Posterior cingulate gyrus (tissue), 11 donors: ENCODE measurements around the gene ZPBP2.
"Not testable (repeated sequence)": the region's sequence is repeated elsewhere in the genome, so short reads cannot be mapped to it uniquely, and the experiment has no call there.

Experiments
- DNase-seq, 10 donors: peaks; one replicate each; pipeline versions ENCODE4 v3.0.0 to v3.0.0-alpha.2; 2020 to 2021; ENCODE audit warnings: mixed read lengths in 3 of 10
- intact Hi-C: fragments of 100-400 bp; cut with DNase I; formaldehyde crosslinking; loops from one replicate; pipeline ENCODE4 v1.15.1; 2023

Gene ZPBP2

DNA sequence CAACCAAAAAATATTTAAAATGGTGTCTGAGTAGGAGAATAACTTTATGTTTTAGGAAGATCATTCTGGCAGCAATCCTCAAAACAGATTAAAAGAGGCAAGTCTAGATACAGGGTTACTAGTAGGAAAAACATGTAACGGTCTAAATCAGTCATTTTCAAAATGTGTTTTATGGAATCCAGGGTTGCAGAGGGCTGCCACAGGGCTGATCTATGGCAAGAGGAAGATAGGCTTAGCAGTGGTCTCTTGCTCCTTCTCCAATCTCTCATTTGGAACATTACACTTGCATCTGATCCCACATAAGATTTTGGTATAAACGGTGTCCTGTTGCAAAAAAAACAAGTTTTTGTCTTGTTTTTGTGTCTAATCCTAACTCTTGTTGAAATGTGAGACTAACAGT lies 13.1 kb upstream of the ZPBP2 start:
- DNase-seq, result no peak
- intact Hi-C loops, result no loop called here

- intact Hi-C loops, DNase-seq: not testable (repeated sequence)
These were observed 11.9 kb upstream of the ZPBP2 start for GRCh38 chr17:39855911-39856649.

DNA sequence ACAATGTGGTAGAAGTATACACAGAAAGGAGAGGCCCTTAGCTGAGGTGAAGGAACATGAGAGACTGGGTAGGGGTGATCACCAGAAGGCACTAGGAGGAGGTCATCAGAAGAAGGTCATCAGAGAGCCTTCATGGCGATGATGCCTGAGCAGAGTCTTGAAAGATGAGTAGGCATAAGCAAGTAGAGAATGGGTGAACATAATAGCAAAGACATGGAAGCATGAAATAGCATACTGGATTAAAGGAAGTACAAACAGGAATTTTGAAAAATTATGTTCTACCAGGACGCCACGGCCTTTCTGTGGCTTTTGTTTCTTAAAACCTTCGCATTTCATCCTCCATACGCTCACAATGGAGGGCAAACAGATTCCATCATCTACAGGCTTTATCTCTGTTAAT lies 6.8 kb upstream of the ZPBP2 start:
- intact Hi-C loops, result no loop called here
- no peak for DNase-seq

DNA sequence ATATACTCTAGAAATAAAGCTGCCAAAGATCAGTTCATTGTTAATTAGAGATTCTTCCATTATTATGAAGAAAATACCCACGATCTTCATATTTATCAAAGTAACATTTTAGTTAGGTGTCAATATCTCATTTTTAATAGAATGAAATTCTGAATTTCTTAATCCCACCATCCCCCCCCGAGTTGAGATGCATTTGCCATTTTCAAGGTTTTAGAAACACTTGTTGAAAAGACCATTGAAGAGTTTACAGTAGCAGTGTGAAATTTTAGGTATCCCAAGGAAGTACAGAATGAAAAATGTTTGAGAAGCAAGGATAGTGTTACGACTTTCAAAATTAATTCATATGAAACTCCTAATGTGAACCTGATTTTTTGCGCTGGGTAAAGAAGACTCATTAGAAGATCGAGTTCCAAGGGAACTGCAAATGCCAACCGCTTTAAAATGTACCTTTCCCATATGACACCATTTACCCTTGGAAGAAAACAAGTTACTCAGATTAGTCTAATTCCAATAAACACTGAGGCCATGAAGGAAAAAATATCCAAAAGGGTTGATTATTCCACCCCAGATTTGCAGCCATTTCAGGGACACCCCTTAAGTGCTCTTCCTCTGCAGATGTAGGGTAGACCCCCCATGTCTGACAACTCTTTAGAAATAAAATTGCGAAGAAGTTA lies 4.6 kb upstream of the ZPBP2 start:
- intact Hi-C loops, result no loop called here
- DNase-seq, result no peak

- peak in 4 of 10 donors; percentile 2 to 88 (median 46) for DNase-seq
These were observed 3.9 kb upstream of the ZPBP2 start, which contains the start of gene IKZF3 for GRCh38 chr17:39863918-39864746. IKZF3 (minus strand) TSS chr17:39864312; CDS start chr17:39864126, 186 bp downstream.

GRCh38 chr17:39866013-39866730 lies 1.8 kb upstream of the ZPBP2 start:
- intact Hi-C loops, result no loop called here
- no peak for DNase-seq

More at GRCh38 chr17:39863918-39864746, 3.9 kb upstream of the ZPBP2 start, which contains the start of gene IKZF3:
- intact Hi-C loops, result no loop called here

GRCh38 chr17:39867084-39867879 lies 720 bp upstream of the ZPBP2 start:
- DNase-seq, result no peak
- intact Hi-C loops, result no loop called here

- DNase-seq, result no peak
- intact Hi-C loops, result no loop called here
These were observed 546 bp downstream of the ZPBP2 start for GRCh38 chr17:39868554-39868942.

GRCh38 chr17:39870776-39871175 lies 2.8 kb downstream of the ZPBP2 start:
- no peak for DNase-seq
- intact Hi-C loops, result no loop called here

DNA sequence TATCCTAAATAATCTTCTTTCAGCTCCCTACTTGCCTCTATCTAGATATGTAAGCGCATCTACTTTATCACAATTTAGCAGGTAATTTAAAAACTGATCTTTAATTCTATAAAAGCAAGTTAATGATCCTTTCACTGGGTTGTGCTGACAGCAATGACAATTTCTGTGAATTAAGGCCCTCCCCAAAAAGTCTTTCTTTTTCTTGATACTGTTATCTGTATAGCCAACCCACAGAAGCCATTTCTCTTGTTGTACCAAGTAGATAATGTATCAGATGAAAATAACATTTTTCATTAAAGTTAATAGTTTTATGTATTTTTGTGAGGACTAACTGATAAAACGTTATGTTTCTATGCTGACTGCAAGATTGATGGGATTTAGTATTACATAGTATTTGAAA lies 3.8 kb downstream of the ZPBP2 start:
- intact Hi-C loops, result no loop called here
- no peak for DNase-seq

DNA sequence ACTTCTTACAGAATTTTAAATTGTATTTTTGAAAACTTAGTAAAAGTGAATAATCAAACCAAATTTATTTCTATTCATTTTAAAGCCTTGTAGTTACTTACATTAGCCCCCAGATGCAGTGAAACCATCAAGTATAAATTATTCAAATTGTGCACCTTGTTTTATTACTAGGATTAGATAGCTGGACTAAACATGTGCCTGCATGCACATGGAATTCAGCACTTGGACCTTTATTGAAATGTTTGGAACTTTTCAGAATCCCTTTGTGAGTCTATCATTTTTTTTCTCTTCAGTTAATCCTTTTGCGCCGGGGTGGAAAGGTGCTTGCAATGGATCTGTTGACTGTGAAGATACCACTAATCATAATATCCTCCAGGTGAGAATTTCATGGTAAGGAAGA lies 4.7 kb downstream of the ZPBP2 start:
- intact Hi-C loops, result no loop called here

DNA sequence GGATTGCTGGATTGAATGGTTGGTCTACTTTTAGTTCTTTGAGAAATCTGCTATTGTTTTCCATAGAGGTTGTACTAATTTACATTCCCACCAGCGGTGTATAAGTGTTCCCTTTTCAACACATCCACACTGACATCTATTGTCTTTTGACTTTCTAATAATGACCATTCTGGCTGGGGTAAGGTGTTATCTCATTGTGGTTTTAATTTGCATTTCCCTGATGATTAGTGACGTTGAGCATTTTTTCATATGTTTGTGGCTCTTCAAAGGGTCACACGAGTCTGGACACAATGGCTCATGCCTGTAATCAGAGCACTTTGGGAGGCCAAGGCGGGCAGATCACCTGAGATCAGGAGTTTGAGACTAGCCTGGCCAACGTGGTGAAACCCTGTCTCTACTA lies 18.1 kb downstream of the ZPBP2 start:
- intact Hi-C loops, DNase-seq: not testable (repeated sequence)

More for the DNA sequence above, 4.7 kb downstream of the ZPBP2 start:
- DNase-seq, result no peak

DNA sequence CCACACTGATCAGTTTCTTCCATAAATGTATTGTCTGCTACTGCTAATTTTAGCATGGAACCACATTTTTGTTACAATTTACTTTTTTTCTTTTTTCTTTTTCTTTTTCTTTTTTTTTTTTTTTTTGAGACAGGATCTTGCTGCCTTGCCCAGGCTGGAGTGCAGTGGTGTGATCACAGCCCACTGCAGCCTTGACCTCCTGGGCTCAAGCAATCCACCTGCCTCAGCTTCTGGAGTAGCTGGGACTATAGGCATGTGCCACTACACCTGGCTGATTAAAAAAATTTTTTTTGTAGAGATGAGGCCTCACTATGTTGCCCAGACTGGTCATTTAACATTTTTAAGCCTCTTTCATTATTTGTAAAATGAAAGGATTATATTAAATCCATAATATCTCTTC lies 19.1 kb downstream of the ZPBP2 start:
- intact Hi-C loops, result no loop called here
- no peak for DNase-seq

GRCh38 chr17:39889200-39889599 lies 21.2 kb downstream of the ZPBP2 start:
- intact Hi-C loops, result no loop called here
- no peak for DNase-seq

DNA sequence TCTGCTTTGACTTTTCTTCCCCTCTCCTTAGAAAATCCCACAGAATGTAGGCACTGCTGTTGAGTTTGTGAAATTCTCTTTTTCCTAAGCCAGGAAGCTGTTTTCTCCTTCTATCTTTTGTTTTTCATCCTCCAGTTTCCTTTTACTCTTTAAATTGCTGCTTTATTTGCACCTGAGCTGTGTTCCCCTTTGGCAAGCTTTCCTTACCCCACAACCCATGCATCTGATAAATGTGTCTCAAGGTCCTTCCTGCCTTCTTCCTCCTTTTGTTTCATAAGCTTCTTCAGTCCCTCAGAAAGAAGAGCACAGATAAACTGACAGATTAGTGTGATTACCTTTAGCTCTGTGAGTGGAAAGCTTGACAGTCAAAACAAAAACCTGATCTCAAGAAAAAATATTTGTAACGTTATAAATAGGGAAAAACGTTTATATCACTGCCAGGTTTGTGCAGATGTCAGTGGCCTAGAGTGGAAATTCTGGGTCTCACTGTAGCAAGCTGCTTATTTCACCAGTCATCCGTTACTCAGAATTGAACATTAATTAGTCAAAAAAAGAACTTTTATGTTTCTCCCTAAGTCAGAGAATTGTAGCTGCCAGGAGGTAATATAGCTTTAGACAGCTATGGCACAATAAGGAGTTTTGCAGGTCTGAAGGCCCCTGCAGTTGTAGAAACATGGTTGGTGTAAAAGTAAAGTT lies 26.8 kb downstream of the ZPBP2 start:
- DNase-seq, result no peak
- intact Hi-C loops, result no loop called here

DNA sequence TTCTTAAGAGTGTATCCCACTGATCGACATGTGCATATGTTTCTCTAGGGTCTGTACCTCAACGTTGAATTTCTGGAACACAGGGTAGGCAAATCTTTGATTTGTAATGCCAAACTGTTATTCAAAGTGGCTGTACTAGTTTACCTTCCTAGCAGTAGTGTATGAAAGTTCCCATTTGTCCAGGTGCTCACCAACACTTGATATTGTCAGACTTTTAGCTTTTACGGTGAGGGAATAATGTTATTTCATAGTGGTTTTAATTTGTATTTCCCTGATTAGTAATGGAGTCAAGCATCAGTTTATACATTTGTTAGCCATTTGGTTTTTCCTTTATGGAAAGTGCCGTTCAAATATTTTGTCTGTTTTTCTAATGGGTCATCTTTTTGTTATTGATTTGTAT lies 30.1 kb downstream of the ZPBP2 start:
- no peak for DNase-seq
- intact Hi-C loops, result no loop called here

DNA sequence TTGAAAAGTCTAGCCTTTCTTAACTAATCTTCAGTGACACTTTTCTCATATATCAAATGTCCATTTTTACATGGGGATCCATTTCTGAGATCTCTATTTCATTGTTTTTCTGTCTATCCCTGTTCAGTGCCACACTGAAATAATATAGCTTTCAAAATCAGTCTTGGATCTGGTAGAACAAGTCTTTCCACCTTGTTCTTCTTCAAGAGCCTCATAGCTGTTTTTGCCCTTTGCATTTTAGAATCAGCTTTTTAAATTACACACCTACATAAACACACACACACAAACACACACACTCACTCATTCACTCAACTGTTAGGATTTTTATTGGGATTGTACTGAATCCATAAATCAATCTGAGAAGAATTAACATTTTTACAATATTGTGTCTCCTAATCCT lies 31.2 kb downstream of the ZPBP2 start:
- intact Hi-C loops, result no loop called here
- DNase-seq, result no peak

DNA sequence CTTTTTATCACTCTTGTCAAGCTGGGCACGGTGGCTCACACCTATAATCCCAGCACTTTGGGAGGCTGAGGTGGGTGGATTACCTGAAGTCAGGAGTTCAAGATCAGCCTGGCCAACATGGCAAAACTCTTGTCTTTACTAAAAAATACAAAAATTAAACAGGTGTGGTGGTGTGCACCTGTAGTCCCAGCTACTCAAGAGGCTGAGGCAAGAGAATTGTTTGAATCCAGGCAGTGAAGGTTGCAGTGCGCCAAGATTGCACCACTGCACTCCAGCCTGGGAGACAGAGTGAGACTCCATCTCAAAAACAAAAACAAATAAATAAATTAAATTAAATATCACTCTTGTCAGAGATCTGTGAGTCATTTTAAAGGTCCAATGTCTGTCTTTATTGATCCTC lies 34.0 kb downstream of the ZPBP2 start:
- not testable (repeated sequence) for DNase-seq

More for the DNA sequence above, 34.0 kb downstream of the ZPBP2 start:
- intact Hi-C loops, result not testable (repeated sequence)
